Hepatocyte (in vitro differentiated cells): ENCODE results near the gene ZNF215.

Experiments
- CTCF ChIP-seq: fragments of 200-600 bp; sonication (generic); IDR thresholded peaks from 2 replicates; pipeline ENCODE4 v1.5.1; 2016; ENCODE audit warnings: antibody characterized with exemption, mild to moderate bottlenecking; ENCODE audit not compliant: poor library complexity
- EZH2phosphoT487 ChIP-seq: fragments of 200-600 bp; sonication (generic); IDR thresholded peaks from one replicate; pipeline ENCODE4 v1.6.1; 2018; ENCODE audit warnings: antibody characterized with exemption, mild to moderate bottlenecking, low read depth, moderate library complexity; ENCODE audit not compliant: unreplicated experiment, severe bottlenecking

DNA sequence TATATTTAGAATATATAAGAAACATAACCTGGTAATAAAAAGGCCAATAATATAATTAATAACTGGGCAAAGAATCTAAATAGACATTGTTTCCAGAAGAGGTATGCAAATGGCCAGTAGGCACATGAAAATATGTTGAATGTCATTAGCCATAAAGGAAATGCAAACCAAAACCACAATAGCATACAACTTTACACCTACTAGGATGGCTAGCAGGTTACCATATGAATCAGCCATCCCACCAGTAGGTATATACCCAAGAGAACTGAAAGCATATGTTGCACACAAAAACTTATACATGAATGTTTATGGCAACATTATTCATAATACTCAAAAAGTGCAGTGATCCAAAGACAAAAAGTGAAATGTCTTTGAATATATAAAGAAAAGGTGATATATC lies 31.2 kb upstream of the ZNF215 start:
- TF ChIP-seq EZH2phosphoT487 (no peak), CTCF (no peak)
